ENCODE data around the gene CDH16.
"Not testable (repeated sequence)": the region's sequence is repeated elsewhere in the genome, so short reads cannot be mapped to it uniquely, and the experiment has no call there.

CDH16 gene

DNA sequence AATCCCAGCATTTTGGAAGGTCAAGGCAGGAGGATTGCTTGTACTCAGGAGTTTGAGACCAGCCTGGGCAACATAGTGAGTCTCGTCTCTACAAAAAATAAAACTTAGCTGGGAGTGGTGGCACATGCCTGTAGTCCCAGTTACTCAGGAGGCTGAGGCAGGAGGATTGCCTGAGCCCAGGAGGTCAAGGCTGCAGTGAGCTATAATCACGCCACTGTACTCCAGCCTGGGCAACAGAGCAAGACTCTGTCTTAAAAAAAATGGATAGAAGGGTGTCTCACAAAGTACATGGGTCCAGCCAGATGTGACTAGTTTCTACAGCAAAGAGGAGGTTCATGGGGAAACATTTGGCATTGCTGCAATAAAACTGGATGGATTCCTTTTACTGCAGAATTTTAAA lies 47.3 kb downstream of the CDH16 start:
- DNase-seq: not testable (repeated sequence)

GRCh38 chr16:66869424-66869823 lies 49.3 kb downstream of the CDH16 start:
- DNase-seq: no peak

GRCh38 chr16:66863707-66864106 lies 55.0 kb downstream of the CDH16 start:
- no peak for DNase-seq

DNA sequence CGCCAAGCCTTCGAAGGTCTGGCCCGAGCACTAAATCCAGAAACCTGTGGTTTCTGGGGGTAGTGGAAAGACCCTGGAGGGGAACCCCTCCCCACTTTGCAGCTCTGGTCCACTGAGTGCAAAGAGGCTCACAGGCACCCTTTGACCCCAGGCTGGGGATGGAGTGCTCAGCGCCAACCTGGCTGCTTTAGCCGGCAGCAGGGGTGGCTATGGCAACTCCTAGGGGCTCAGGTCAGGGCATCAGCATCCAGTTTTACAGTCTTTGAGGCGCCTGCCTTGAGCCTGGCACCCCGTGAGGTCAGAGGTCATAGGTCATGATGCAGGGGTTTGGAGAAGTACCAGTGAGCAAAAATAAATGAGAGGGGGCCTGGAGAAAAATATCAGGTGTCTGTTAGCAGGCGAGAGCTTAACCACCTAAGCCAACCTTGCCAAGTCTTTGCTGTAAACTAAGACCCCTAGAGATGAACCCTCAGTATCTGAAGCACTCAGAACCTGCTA lies 56.6 kb downstream of the CDH16 start:
- no peak for DNase-seq

DNA sequence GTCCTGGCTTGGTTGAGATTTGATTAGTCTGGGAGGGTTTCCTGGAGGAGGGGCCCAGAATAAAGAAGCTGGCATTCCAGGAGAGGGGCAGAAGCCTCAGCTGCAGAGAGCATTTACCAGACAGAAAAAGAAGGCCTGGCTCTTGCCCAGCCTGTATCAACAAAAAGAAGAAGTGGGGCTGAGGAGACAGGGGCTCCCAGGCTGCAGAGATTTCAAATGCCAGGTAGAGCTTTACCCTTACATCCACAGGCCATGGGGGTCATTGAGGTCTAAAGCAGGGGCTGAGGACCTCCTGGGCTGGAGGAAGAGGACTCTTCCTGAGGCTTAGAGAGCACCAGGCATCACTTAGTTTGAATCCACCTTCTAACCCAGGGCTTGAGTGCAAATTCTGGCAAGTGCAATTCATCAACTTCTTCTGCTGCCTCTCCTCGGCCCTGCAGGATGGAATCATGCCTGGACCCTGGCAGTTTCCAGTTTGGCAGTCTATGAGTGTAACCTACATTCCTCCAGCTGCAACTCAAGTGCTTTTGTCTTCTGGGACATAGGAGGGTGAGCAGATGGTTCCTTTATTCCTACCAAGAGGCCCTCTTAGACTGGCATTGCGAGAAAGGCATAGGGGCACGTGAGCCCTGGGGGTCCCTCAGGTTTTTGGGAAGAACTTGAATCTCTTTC lies 59.2 kb downstream of the CDH16 start:
- no peak for DNase-seq

GRCh38 chr16:66858740-66859396 lies 59.8 kb downstream of the CDH16 start:
- DNase-seq: no peak
